ENCODE data around the gene PPP1R15B. TPM values are rescaled to one million over a fixed set of nuclear protein-coding genes. Genes with fewer than 3 reads are reported as not detected.

Gene PPP1R15B
- total RNA-seq, 1 experiment from 2014 or later, result 69.3 TPM

DNA sequence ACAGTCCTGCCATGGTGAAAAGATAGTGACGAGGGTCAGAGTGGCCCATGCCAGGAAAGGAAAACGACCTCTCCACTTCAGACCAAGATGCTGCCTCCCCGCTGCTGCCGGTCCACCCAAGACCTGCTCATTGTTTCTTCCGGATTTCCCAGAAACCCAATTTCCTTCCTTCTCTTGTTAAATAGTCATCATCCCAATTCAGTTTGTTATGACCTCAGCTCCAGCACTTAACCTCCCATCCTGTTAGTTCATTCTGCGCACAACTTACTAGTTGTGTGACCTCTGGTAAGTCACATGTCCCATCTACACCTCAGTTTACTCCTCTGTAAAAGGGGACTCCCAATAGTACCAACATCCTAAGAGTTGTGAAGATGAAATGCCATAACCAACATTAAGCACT lies 29.9 kb upstream of the PPP1R15B start (continued):
- TF ChIP-seq POLR2AphosphoS5 (IDR thresholded peaks at IDR 0.05; ENCODE audit: low read depth, low read length) (no peak), RAD21 (IDR thresholded peaks at IDR 0.05; ENCODE audit: low read depth) (no peak), SIN3A (IDR thresholded peaks at IDR 0.05; ENCODE audit: low read depth) (no peak), YY1 (IDR thresholded peaks at IDR 0.05; ENCODE audit: extremely low read depth, insufficient replicate concordance, low read depth, low read length) (no peak), FOSL1 (IDR thresholded peaks at IDR 0.05; ENCODE audit: low read depth) (no peak), ELF1 (IDR thresholded peaks at IDR 0.05; ENCODE audit: borderline replicate concordance, low read depth) (no peak)

DNA sequence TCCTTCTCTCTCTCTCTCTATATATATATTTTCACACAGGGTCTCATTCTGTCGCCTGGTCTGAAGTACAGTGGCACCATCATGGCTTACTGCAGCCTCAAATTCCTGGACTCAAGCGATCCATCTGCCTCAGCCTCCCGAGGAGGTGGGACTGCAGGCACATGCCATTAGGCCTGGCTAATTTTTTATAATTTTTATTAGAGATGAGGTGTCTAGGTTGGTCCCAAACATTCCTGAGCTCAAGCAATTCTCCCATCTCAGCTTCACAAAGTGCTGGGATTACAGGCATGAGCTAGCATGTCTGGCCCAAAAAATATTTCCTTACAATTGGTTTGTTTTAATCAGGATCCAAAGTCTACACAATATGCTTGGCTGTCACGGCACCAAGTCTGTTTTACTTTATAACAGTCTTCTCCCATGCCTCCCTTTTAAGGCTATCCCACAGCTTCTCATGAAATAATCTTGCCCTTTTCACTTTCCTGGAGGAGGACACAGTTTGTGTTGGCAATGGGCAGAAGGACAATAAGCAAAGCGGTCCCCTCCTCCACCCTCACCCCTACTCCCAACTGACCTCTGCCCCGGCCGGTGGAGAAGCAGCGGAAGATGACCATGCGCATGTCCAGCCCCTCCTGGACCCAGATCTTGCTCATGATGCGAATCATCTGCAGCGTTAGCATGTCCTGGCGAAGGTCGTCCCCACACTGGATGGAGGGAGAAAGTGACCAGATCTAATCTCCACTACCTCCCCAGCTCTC lies 28.2 kb upstream of the PPP1R15B start:
- H2AFZ ChIP-seq (ENCODE audit: low read depth, low read length, poor library complexity, severe bottlenecking), result no peak overlapping the region
- H3K4me3 ChIP-seq (replicated peaks in 1 of 2; ENCODE audit: low read depth in 1 of 2, low read length in 2 of 2), result no peak overlapping the region
- ATAC-seq (no peak), DNase-seq (ENCODE audit: low read depth, low spot score) (no peak)
- H3K27me3 ChIP-seq (ENCODE audit: insufficient read depth, low read length), result no peaks in the 10 kb centered on the region
- H3K9me2 ChIP-seq (ENCODE audit: insufficient read depth), result no peaks in the 10 kb centered on the region
- H3K4me1 ChIP-seq (ENCODE audit: control insufficient read depth in 1 of 2, insufficient read depth in 2 of 2, low read length in 2 of 2), result peaks cover 0 to 8% of the 10 kb centered on the region in 2 experiments; a peak in 1 of 4 replicates
- BruUV-seq (replicated peaks), result no TSS peak
- no peak overlapping the region for H3K4me2 ChIP-seq (ENCODE audit: low read length)
- no peaks in the 10 kb centered on the region for H3K9me3 ChIP-seq (ENCODE audit: control insufficient read depth in 1 of 2, insufficient read depth in 1 of 2, low read depth in 1 of 2, low read length in 2 of 2)
- H3K9ac ChIP-seq (ENCODE audit: low read length), result no peak overlapping the region
- CTCF ChIA-PET, result interaction anchor here (1.7 kb wide), 1 partner anchor 9 kb away, joined by 9 read pairs; no protein-coding TSS in a partner anchor
- H4K20me1 ChIP-seq (ENCODE audit: insufficient read depth), result no peaks in the 10 kb centered on the region
- H3K79me2 ChIP-seq (ENCODE audit: insufficient read depth, low read length), result no peaks in the 10 kb centered on the region
- TF ChIP-seq EGR1 (IDR thresholded peaks at IDR 0.05; ENCODE audit: low read depth) (no peak), ZNF274 (IDR thresholded peaks at IDR 0.05; ENCODE audit: low read depth, low read length) (no peak), SP1 (IDR thresholded peaks at IDR 0.05; ENCODE audit: low read depth) (no peak), SIN3A (IDR thresholded peaks at IDR 0.05; ENCODE audit: low read depth) (no peak), YY1 (IDR thresholded peaks at IDR 0.05; ENCODE audit: extremely low read depth, insufficient replicate concordance, low read depth, low read length) (no peak)
- H3K36me3 ChIP-seq (ENCODE audit: control insufficient read depth in 1 of 2, insufficient read depth in 2 of 2, low read length in 2 of 2), result peaks cover 0 to 5% of the 10 kb centered on the region in 2 experiments; a peak in 2 of 4 replicates
- H3K27ac ChIP-seq (ENCODE audit: low read depth, low read length), result no peak overlapping the region
- RAD21 ChIA-PET (ENCODE audit: low non-redundant PET in 1 of 2, low total read pairs in 2 of 2, uncharacterized antibody in 2 of 2, unreplicated experiment in 2 of 2), result no interaction called here
- intact Hi-C loops (cut with micrococcal nuclease), result no loop called here
- POLR2A ChIA-PET, result no interaction called here

Measured in HCT116 (cell line).